Omental fat pad (tissue), 4 donors: Measurements from ENCODE around the gene ARHGAP26. TPM values are rescaled to one million over a fixed set of nuclear protein-coding genes. Genes with fewer than 3 reads are reported as not detected.

Experiments
- ATAC-seq: fragments of 150-250 bp; one replicate; pipeline ENCODE4 v1.9.1; 2016; ENCODE audit warnings: mild to moderate bottlenecking, moderate library complexity; ENCODE audit not compliant: low FRiP score
- DNase-seq: peaks from one replicate; pipeline ENCODE4 v3.0.0-alpha.2; 2019; ENCODE audit warnings: low spot score
- total RNA-seq, 4 donors: library from RNA; depleted of rRNA; stranded (reverse); fragments of >200 nt; gene quantifications; one replicate each; pipeline ENCODE4 v1.1.0, GENCODE V29; 2016
- TF ChIP-seq, protein P1 (sequence below), 3 donors: fragments of 450-650 bp; IDR thresholded peaks; one replicate each; pipeline ENCODE4 v1.5.1; 2016 to 2017; ENCODE audit warnings: antibody characterized with exemption in 3 of 3, mild to moderate bottlenecking in 3 of 3, moderate library complexity in 2 of 3

ARHGAP26 gene
- total RNA-seq, 4 donors from 2014 or later: 40.4 to 134 (median 63.6) TPM

- ATAC-seq (no peak), DNase-seq (no peak)
- TF ChIP-seq, protein P1, sequence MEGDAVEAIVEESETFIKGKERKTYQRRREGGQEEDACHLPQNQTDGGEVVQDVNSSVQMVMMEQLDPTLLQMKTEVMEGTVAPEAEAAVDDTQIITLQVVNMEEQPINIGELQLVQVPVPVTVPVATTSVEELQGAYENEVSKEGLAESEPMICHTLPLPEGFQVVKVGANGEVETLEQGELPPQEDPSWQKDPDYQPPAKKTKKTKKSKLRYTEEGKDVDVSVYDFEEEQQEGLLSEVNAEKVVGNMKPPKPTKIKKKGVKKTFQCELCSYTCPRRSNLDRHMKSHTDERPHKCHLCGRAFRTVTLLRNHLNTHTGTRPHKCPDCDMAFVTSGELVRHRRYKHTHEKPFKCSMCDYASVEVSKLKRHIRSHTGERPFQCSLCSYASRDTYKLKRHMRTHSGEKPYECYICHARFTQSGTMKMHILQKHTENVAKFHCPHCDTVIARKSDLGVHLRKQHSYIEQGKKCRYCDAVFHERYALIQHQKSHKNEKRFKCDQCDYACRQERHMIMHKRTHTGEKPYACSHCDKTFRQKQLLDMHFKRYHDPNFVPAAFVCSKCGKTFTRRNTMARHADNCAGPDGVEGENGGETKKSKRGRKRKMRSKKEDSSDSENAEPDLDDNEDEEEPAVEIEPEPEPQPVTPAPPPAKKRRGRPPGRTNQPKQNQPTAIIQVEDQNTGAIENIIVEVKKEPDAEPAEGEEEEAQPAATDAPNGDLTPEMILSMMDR (IDR thresholded peaks at IDR 0.05): no peak
These were observed 39.9 kb downstream of the ARHGAP26 start for GRCh38 chr5:142810081-142810480.

- TF ChIP-seq, protein P1 (IDR thresholded peaks at IDR 0.05): no peak
- no peak for ATAC-seq
- DNase-seq: no peak
These were observed 40.6 kb downstream of the ARHGAP26 start for GRCh38 chr5:142810743-142811290.

- ATAC-seq (no peak), DNase-seq (no peak)
- TF ChIP-seq, protein P1 (IDR thresholded peaks at IDR 0.05): no peak
These were observed 41.8 kb downstream of the ARHGAP26 start for GRCh38 chr5:142811866-142812557.

- TF ChIP-seq, protein P1 (IDR thresholded peaks at IDR 0.05): no peak
- DNase-seq: no peak
- ATAC-seq: no peak
These were observed 43.0 kb downstream of the ARHGAP26 start for GRCh38 chr5:142813220-142813619.

GRCh38 chr5:142814122-142814521, 43.9 kb downstream of the ARHGAP26 start:
- DNase-seq: no peak
- ATAC-seq: no peak
- TF ChIP-seq, protein P1 (IDR thresholded peaks at IDR 0.05): no peak

DNA sequence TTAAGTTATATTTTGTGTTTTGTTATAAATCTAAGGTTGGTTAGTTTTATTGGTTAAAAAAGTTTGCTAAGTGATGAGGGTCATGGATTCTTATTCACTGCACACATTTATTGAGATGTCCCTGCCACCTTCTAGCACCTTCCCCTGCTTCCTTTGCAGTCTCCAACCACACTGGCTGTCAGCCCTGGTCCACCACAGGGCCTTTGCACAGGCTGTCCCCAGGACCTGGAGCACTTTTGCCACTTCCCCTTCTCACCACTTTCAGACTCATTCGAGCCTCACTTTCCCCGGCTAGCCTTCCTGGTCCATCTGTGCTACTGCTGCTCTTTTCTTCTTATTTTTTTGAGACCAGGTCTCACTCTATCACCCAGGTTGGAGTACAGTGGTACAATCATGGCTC, 45.3 kb downstream of the ARHGAP26 start:
- TF ChIP-seq, protein P1 (IDR thresholded peaks at IDR 0.05): no peak
- no peak for ATAC-seq
- no peak for DNase-seq
